GM21825 (cell line): ENCODE measurements around the gene PTPN4.

Experiments
- ATAC-seq: cut with Tn5 transposase; IDR thresholded peaks from one replicate; pipeline ENCODE4 v1.9.1; 2021; ENCODE audit warnings: mild to moderate bottlenecking, moderate library complexity; ENCODE audit not compliant: unreplicated experiment

The PTPN4 gene

GRCh38 chr2:119853777-119854399, 94.2 kb downstream of the PTPN4 start:
- ATAC-seq: no peak

- no peak for ATAC-seq
Measured at GRCh38 chr2:119856469-119856901, 96.8 kb downstream of the PTPN4 start.

- no peak for ATAC-seq
Measured at GRCh38 chr2:119857742-119858141, 98.0 kb downstream of the PTPN4 start.

- no peak for ATAC-seq
Measured at GRCh38 chr2:119859528-119859927, 99.8 kb downstream of the PTPN4 start.

- ATAC-seq: no peak
Measured at GRCh38 chr2:119860924-119861323, 101.2 kb downstream of the PTPN4 start.

- ATAC-seq: peak; percentile 70
Measured at GRCh38 chr2:119862127-119862889, 102.6 kb downstream of the PTPN4 start.

GRCh38 chr2:119864318-119864717, 104.6 kb downstream of the PTPN4 start:
- ATAC-seq: no peak

- ATAC-seq: no peak
Measured at GRCh38 chr2:119871725-119872124, 112.0 kb downstream of the PTPN4 start.

- no peak for ATAC-seq
Measured at GRCh38 chr2:119873350-119874315, 113.9 kb downstream of the PTPN4 start.

- ATAC-seq: peak; percentile 84
Measured at GRCh38 chr2:119879502-119879901, 119.8 kb downstream of the PTPN4 start.

- ATAC-seq: no peak
Measured at GRCh38 chr2:119888680-119889079, 129.0 kb downstream of the PTPN4 start.

GRCh38 chr2:119897736-119898395, 138.1 kb downstream of the PTPN4 start:
- no peak for ATAC-seq

GRCh38 chr2:119901013-119901412, 141.3 kb downstream of the PTPN4 start:
- no peak for ATAC-seq

GRCh38 chr2:119910566-119910965, 150.8 kb downstream of the PTPN4 start:
- no peak for ATAC-seq

GRCh38 chr2:119914266-119914665, 154.5 kb downstream of the PTPN4 start:
- ATAC-seq: no peak

- no peak for ATAC-seq
Measured at GRCh38 chr2:119921825-119922224, 162.1 kb downstream of the PTPN4 start.

- ATAC-seq: no peak
Measured at GRCh38 chr2:119922699-119923098, 163.0 kb downstream of the PTPN4 start.

GRCh38 chr2:119929537-119929936, 169.8 kb downstream of the PTPN4 start:
- ATAC-seq: no peak

- ATAC-seq: no peak
Measured at GRCh38 chr2:119932809-119933208, 173.1 kb downstream of the PTPN4 start.

GRCh38 chr2:119934319-119934718, 174.6 kb downstream of the PTPN4 start:
- no peak for ATAC-seq

- no peak for ATAC-seq
Measured at GRCh38 chr2:119937680-119938079, 178.0 kb downstream of the PTPN4 start.
